Hepatocyte (in vitro differentiated cells): Measurements from ENCODE around the gene FOXO3. TPM values are rescaled to one million over a fixed set of nuclear protein-coding genes. Genes with fewer than 3 reads are reported as not detected.

Experiments used
- DNase-seq: peaks from one replicate; pipeline ENCODE4 v3.0.0-alpha.2; 2016; ENCODE audit warnings: low spot score
- H2AFZ ChIP-seq: fragments of 200-600 bp; sonication (generic); 2 replicates; pipeline ENCODE4 v1.6.0; 2016; ENCODE audit warnings: antibody characterized with exemption, mild to moderate bottlenecking
- H3K27ac ChIP-seq: fragments of 200-600 bp; sonication (generic); 2 replicates; pipeline ENCODE4 v1.5.1; 2016; ENCODE audit warnings: mild to moderate bottlenecking
- H3K27me3 ChIP-seq: fragments of 200-600 bp; sonication (generic); 2 replicates; pipeline ENCODE4 v1.6.1; 2016
- H3K36me3 ChIP-seq: fragments of 200-600 bp; sonication (generic); replicated peaks from 2 replicates; pipeline ENCODE4 v1.5.1; 2016; ENCODE audit warnings: low read depth; ENCODE audit not compliant: insufficient read depth
- H3K4me1 ChIP-seq: fragments of 200-600 bp; sonication (generic); 2 replicates; pipeline ENCODE4 v1.5.1; 2016; ENCODE audit warnings: mild to moderate bottlenecking, moderate library complexity; ENCODE audit not compliant: insufficient read depth
- H3K4me2 ChIP-seq: fragments of 200-600 bp; sonication (generic); 2 replicates; pipeline ENCODE4 v1.6.0; 2016
- H3K4me3 ChIP-seq: fragments of 200-600 bp; sonication (generic); 2 replicates; pipeline ENCODE4 v1.5.1; 2016; ENCODE audit warnings: mild to moderate bottlenecking
- H3K79me2 ChIP-seq: fragments of 200-600 bp; sonication (generic); 2 replicates; pipeline ENCODE4 v1.6.0; 2017; ENCODE audit warnings: mild to moderate bottlenecking
- H3K9me2 ChIP-seq: fragments of 200-600 bp; sonication (generic); replicated peaks from 2 replicates; pipeline ENCODE4 v1.6.0; 2017; ENCODE audit warnings: mild to moderate bottlenecking; ENCODE audit not compliant: insufficient read depth
- H3K9me3 ChIP-seq: fragments of 200-600 bp; sonication (generic); 2 replicates; pipeline ENCODE4 v1.5.1; 2016; ENCODE audit warnings: low read depth, mild to moderate bottlenecking
- H4K20me1 ChIP-seq: fragments of 200-600 bp; sonication (generic); 2 replicates; pipeline ENCODE4 v1.6.0; 2016; ENCODE audit warnings: mild to moderate bottlenecking; ENCODE audit not compliant: insufficient read depth, poor library complexity, severe bottlenecking
- EZH2 ChIP-seq: fragments of 200-600 bp; sonication (generic); IDR thresholded peaks from 2 replicates; pipeline ENCODE4 v1.6.1; 2016; ENCODE audit warnings: antibody characterized with exemption, mild to moderate bottlenecking, borderline replicate concordance
- EZH2phosphoT487 ChIP-seq: fragments of 200-600 bp; sonication (generic); IDR thresholded peaks from one replicate; pipeline ENCODE4 v1.6.1; 2018; ENCODE audit warnings: antibody characterized with exemption, mild to moderate bottlenecking, low read depth, moderate library complexity; ENCODE audit not compliant: unreplicated experiment, severe bottlenecking
- WGBS: methylation state at CpG from one replicate; pipeline ENCODE4 v1.1.6; 2016; ENCODE audit warnings: low lambda C conversion rate; ENCODE audit errors: missing lambda C conversion rate; 5-methylcytosine and 5-hydroxymethylcytosine counted together
- polyA plus RNA-seq: library from polyadenylated mRNA; unstranded; fragments of >200 nt; fragmentation: Nextera tagmentation; extraction: Ambion mirVana; gene quantifications from 2 replicates; pipeline ENCODE4 v1.2.1, GENCODE V29; 2016
- total RNA-seq: library from RNA; depleted of rRNA; stranded (reverse); fragments of >200 nt; gene quantifications from 2 replicates; pipeline ENCODE4 v1.2.3, GENCODE V29; 2014
- TF ChIP-seq, protein P1 (sequence below): fragments of 200-600 bp; sonication (generic); IDR thresholded peaks from 2 replicates; pipeline ENCODE4 v1.5.1; 2016; ENCODE audit warnings: antibody characterized with exemption, mild to moderate bottlenecking; ENCODE audit not compliant: poor library complexity

Gene FOXO3
- total and polyA plus RNA-seq, 2 experiments from 2014 or later, result 44.6 to 54.9 TPM

DNA sequence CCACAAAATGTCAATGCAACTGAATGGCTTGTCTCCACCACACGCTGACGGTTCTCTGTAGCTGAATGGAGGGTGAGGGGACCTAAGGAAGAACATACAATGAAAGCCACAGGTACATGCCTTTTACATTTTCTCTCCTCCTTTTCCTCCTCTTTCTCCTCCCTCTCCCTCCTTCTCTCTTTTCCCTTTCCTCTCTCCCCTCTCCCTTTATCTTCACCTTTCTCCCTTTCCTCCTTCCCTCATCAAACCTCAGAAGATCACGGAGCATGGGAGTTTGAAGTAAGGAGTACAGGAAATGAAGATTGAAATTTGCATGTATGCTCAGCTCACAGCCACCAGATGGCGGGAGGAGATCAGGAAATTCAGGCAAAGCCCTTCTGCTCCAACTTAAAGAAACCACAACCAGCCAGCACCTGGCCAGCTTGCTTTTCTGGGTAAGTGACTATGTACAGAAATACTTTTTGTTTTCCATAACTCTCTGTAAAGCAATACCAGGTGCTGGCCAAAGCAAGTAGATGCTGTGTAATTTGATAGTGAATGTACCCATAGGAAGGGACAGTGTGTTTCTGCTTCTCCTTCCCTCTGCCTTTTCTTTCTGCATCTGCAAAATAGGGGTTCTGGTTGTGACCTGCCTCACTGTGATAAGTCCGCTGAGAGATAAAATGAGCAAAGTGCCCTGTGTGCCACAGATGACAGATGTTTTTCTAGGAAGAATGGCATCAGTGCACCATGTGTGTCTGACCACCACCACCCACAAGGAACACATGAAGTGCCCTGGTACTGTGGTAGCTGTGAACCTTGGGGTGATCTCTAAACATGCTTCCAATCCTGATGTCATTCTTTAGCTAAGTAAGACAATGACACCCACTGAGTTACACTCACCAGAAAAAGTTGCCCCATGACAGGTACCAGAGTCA lies 18.6 kb upstream of the FOXO3 start:
- Histone ChIP-seq H3K4me2 (peak overlapping the region; percentile 57), H3K79me2 (no peaks in the 10 kb centered on the region), H2AFZ (peak overlapping the region; percentile 39), H3K4me1 (no peaks in the 10 kb centered on the region), H3K27me3 (no peaks in the 10 kb centered on the region), H3K36me3 (no peaks in the 10 kb centered on the region), H3K9me2 (no peaks in the 10 kb centered on the region), H3K4me3 (no peak overlapping the region), H3K9me3 (peaks cover 3% of the 10 kb centered on the region), H3K27ac (no peak overlapping the region), H4K20me1 (no peaks in the 10 kb centered on the region)
- WGBS, result 28% methylated on average over 5 of the region's 5 CpGs
- DNase-seq, result peak; percentile 85
- TF ChIP-seq, protein P1, sequence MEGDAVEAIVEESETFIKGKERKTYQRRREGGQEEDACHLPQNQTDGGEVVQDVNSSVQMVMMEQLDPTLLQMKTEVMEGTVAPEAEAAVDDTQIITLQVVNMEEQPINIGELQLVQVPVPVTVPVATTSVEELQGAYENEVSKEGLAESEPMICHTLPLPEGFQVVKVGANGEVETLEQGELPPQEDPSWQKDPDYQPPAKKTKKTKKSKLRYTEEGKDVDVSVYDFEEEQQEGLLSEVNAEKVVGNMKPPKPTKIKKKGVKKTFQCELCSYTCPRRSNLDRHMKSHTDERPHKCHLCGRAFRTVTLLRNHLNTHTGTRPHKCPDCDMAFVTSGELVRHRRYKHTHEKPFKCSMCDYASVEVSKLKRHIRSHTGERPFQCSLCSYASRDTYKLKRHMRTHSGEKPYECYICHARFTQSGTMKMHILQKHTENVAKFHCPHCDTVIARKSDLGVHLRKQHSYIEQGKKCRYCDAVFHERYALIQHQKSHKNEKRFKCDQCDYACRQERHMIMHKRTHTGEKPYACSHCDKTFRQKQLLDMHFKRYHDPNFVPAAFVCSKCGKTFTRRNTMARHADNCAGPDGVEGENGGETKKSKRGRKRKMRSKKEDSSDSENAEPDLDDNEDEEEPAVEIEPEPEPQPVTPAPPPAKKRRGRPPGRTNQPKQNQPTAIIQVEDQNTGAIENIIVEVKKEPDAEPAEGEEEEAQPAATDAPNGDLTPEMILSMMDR, result peak; percentile 97
- TF ChIP-seq EZH2 (no peak), EZH2phosphoT487 (no peak)

DNA sequence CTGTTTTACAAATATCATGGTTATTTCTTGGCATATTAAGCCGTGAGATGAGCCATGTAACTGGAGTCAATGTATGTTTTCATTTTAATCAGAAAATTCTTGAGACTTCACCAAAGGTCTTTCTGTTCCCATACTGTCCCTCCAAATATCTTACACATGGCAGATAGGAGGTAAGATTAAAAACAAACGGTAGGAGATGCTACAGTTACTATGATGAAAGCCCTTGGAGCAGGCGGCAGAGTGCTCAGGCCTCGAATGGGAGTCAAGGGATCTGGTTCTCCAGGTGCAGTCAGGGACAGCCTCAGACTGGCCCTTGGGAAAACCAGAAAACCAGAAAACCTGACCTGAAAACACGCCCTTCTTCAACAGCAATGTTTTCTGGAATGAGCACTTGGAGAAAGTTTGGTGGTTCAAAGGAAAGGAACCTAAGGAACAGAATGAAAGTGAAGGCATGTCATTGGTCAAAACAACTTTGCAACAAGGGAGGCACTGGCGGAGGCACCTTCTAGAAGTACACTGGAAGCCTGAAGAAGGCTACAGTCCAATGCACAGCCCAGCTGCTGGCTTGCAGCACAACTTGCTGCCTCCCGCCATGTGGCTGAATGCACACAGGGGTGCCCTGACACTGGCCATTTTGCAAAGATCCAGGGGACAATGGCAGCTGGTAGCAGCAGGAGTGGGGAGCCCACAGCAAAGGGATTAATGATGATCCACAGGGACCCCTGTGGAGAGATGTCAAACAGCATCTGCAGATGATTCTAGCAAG lies 17.4 kb upstream of the FOXO3 start:
- TF ChIP-seq, protein P1, result peak; percentile 2
- no peak for TF ChIP-seq EZH2
- H4K20me1 ChIP-seq, result no peaks in the 10 kb centered on the region
- 88% methylated on average over 7 of the region's 7 CpGs for WGBS

DNA sequence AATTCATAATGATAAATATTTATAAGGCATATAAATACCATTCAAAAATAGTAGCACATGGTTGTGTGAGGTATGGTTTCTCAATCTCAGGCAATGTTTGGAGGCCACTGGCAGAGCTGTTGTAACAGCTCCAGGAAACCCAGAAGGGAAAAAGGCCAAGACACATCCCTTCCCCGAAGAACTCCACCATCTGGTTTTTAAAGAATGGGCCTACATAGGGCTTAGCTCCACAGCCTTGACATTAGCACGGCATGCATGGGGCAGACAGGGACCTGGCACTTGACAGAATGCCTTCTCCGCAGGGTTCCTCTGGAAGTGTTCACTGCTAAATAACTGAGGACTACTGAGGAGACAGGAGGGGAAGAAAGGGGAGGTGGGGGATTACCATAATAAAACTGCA lies 16.1 kb upstream of the FOXO3 start:
- no peak overlapping the region for H2AFZ ChIP-seq
- H3K9me2 ChIP-seq, result no peaks in the 10 kb centered on the region
- H3K27me3 ChIP-seq, result no peaks in the 10 kb centered on the region
- no peaks in the 10 kb centered on the region for H3K36me3 ChIP-seq
- 70% methylated on average over 3 of the region's 3 CpGs for WGBS
- H3K79me2 ChIP-seq, result no peaks in the 10 kb centered on the region
- no peak for DNase-seq
- H3K9me3 ChIP-seq, result peaks cover 3% of the 10 kb centered on the region
- no peak overlapping the region for H3K4me2 ChIP-seq
- TF ChIP-seq EZH2 (no peak), EZH2phosphoT487 (no peak)
- TF ChIP-seq, protein P1, result no peak
- H3K4me3 ChIP-seq, result no peak overlapping the region
- no peak overlapping the region for H3K27ac ChIP-seq
- H4K20me1 ChIP-seq, result no peaks in the 10 kb centered on the region
- no peaks in the 10 kb centered on the region for H3K4me1 ChIP-seq

More for the DNA sequence above, 17.4 kb upstream of the FOXO3 start:
- peaks cover 3% of the 10 kb centered on the region for H3K9me3 ChIP-seq
- H3K27ac ChIP-seq, result no peak overlapping the region
- no peak overlapping the region for H2AFZ ChIP-seq
- no peaks in the 10 kb centered on the region for H3K9me2 ChIP-seq
- H3K4me2 ChIP-seq, result no peak overlapping the region
- DNase-seq, result no peak
- no peaks in the 10 kb centered on the region for H3K36me3 ChIP-seq
- no peaks in the 10 kb centered on the region for H3K4me1 ChIP-seq
- H3K4me3 ChIP-seq, result no peak overlapping the region
- H3K79me2 ChIP-seq, result no peaks in the 10 kb centered on the region
- H3K27me3 ChIP-seq, result no peaks in the 10 kb centered on the region
